Smooth muscle cell (in vitro differentiated cells): ENCODE results near the gene DNM2. TPM values are rescaled to one million over a fixed set of nuclear protein-coding genes. Genes with fewer than 3 reads are reported as not detected.

Experiments
- DNase-seq: peaks from one replicate; lab custom pipeline; 2025; ENCODE audit not compliant: unreplicated experiment; lab: John Stamatoyannopoulos, UW
- H2AFZ ChIP-seq: fragments of 200-600 bp; sonication (generic); 2 replicates; pipeline ENCODE4 v1.6.0; 2016; ENCODE audit warnings: antibody characterized with exemption, low read depth, mild to moderate bottlenecking
- H3F3A ChIP-seq: fragments of 200-600 bp; sonication (generic); 2 replicates; pipeline ENCODE4 v1.6.0; 2017; ENCODE audit warnings: antibody characterized with exemption, low read depth
- H3K27ac ChIP-seq: fragments of 200-600 bp; sonication (generic); 2 replicates; pipeline ENCODE4 v1.5.1; 2016; ENCODE audit warnings: low read depth, mild to moderate bottlenecking
- H3K27me3 ChIP-seq: fragments of 200-600 bp; sonication (generic); 2 replicates; pipeline ENCODE4 v1.6.1; 2016; ENCODE audit warnings: low read depth, mild to moderate bottlenecking
- H3K36me3 ChIP-seq: fragments of 200-600 bp; sonication (generic); 2 replicates; pipeline ENCODE4 v1.5.1; 2016; ENCODE audit warnings: low read depth
- H3K4me1 ChIP-seq: fragments of 200-600 bp; sonication (generic); 2 replicates; pipeline ENCODE4 v1.5.1; 2016; ENCODE audit warnings: low read depth
- H3K4me2 ChIP-seq: fragments of 200-600 bp; sonication (generic); 2 replicates; pipeline ENCODE4 v1.6.0; 2016; ENCODE audit warnings: mild to moderate bottlenecking
- H3K4me3 ChIP-seq: fragments of 200-600 bp; sonication (generic); 2 replicates; pipeline ENCODE4 v1.5.1; 2016; ENCODE audit warnings: mild to moderate bottlenecking
- H3K79me2 ChIP-seq: fragments of 200-600 bp; sonication (generic); 2 replicates; pipeline ENCODE4 v1.6.0; 2016; ENCODE audit warnings: low read depth, mild to moderate bottlenecking
- H3K9ac ChIP-seq: fragments of 200-600 bp; sonication (generic); 2 replicates; pipeline ENCODE4 v1.6.0; 2016; ENCODE audit warnings: low read depth
- H3K9me3 ChIP-seq: fragments of 200-600 bp; sonication (generic); replicated peaks from 2 replicates; pipeline ENCODE4 v1.5.1; 2016; ENCODE audit warnings: low read depth
- H4K20me1 ChIP-seq: fragments of 200-600 bp; sonication (generic); 2 replicates; pipeline ENCODE4 v1.6.0; 2016; ENCODE audit warnings: low read depth
- WGBS: methylation state at CpG from one replicate; pipeline ENCODE4 v1.1.7; 2016; ENCODE audit warnings: low lambda C conversion rate; 5-methylcytosine and 5-hydroxymethylcytosine counted together
- polyA plus RNA-seq: library from polyadenylated mRNA; unstranded; fragments of >200 nt; fragmentation: Nextera tagmentation; extraction: Ambion mirVana; gene quantifications from 2 replicates; pipeline ENCODE4 v1.2.1, GENCODE V29; 2016
- total RNA-seq: library from RNA; depleted of rRNA; stranded (reverse); fragments of >200 nt; gene quantifications from 2 replicates; pipeline ENCODE4 v1.2.3, GENCODE V29; 2014
- TF ChIP-seq, protein P1 (sequence below): fragments of 200-600 bp; sonication (generic); IDR thresholded peaks from 2 replicates; pipeline ENCODE4 v1.5.1; 2017; ENCODE audit warnings: borderline replicate concordance, mild to moderate bottlenecking, antibody characterized with exemption; ENCODE audit not compliant: insufficient read depth, poor library complexity, severe bottlenecking

The DNM2 gene
- total and polyA plus RNA-seq, 2 experiments from 2014 or later: 65.1 to 93.2 TPM

DNA sequence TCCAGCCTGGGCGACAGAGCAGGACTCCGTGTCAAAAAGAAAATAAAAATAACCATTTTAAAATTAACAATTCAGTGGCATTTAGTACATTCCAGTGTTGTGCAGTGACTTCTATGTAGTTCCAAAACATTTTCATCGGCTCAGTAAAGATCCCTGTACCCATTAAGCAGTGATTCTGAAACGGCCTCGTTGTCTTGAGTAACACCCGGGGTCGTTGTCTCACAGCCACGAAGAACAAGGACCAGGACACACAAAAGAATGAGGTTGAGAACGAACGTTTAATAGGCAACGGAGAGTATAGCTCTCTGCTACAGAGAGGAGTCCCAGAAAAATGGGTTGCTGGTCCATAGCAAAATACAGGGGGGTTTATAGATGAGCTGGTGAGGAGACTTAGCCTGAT, 120.5 kb downstream of the DNM2 start:
- H3K36me3 ChIP-seq: no peaks in the 10 kb centered on the region

DNA sequence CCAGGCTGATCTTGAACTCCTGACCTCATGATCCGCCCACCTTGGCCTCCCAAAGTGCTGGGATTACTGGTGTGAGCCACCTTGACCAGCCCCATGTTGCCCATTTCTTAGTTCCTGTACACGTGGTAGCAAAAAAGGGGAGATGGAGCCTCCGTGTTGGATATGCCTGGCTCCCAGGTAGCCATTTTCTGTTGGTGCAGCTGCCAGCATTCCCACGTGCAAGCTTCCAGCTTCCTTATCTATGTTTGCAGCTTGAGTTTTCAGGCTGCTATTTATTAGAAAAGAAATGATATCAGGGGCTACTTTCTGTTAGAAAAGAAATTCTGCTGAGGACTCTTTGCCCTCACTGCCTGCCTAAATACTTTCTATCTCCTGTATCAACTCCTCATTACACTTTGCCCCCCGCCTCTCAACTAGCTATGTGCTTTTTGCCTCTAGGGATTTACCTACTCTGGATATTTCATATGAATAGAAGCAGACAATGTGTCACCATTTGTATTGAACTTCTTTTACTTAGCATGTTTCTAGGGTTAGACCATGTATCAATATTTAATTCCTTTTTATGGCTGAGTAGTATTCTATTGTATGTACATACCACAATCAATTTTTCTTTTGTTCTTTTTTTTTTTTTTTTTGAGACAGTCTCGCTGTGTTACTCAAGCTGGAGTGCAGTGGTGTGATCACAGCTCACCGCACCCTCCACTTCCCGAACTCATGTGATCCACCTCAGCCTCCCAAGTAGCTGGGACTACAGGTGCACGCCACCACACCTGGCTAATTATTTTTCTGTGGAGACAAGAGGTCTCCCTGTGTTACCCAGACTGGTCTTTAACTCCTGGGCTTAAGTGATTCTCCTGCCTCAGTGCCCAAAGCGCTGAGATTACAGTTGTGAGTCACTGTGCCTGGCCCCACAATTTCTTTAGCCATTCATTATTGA, 121.5 kb downstream of the DNM2 start:
- no peaks in the 10 kb centered on the region for H3K79me2 ChIP-seq
- no peak for DNase-seq
- no peaks in the 10 kb centered on the region for H3K9me3 ChIP-seq
- H3K27me3 ChIP-seq: no peaks in the 10 kb centered on the region
- H3F3A ChIP-seq: peaks cover 4% of the 10 kb centered on the region
- H2AFZ ChIP-seq: no peak overlapping the region
- no peaks in the 10 kb centered on the region for H4K20me1 ChIP-seq
- TF ChIP-seq, protein P1, sequence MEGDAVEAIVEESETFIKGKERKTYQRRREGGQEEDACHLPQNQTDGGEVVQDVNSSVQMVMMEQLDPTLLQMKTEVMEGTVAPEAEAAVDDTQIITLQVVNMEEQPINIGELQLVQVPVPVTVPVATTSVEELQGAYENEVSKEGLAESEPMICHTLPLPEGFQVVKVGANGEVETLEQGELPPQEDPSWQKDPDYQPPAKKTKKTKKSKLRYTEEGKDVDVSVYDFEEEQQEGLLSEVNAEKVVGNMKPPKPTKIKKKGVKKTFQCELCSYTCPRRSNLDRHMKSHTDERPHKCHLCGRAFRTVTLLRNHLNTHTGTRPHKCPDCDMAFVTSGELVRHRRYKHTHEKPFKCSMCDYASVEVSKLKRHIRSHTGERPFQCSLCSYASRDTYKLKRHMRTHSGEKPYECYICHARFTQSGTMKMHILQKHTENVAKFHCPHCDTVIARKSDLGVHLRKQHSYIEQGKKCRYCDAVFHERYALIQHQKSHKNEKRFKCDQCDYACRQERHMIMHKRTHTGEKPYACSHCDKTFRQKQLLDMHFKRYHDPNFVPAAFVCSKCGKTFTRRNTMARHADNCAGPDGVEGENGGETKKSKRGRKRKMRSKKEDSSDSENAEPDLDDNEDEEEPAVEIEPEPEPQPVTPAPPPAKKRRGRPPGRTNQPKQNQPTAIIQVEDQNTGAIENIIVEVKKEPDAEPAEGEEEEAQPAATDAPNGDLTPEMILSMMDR: no peak
- no peak overlapping the region for H3K9ac ChIP-seq
- H3K4me3 ChIP-seq: no peak overlapping the region
- H3K4me2 ChIP-seq: no peak overlapping the region
- peaks cover 8% of the 10 kb centered on the region for H3K4me1 ChIP-seq
- 89% methylated on average over 10 of the region's 10 CpGs for WGBS
- no peak overlapping the region for H3K27ac ChIP-seq
- no peaks in the 10 kb centered on the region for H3K36me3 ChIP-seq

More for the DNA sequence above, 120.5 kb downstream of the DNM2 start:
- 74% methylated on average over 11 of the region's 11 CpGs for WGBS
- H3K4me1 ChIP-seq: peaks cover 8% of the 10 kb centered on the region
- H3K27me3 ChIP-seq: no peaks in the 10 kb centered on the region
- no peak overlapping the region for H3K4me2 ChIP-seq
- DNase-seq: no peak
- H4K20me1 ChIP-seq: no peaks in the 10 kb centered on the region
- no peak overlapping the region for H3K4me3 ChIP-seq
- no peak overlapping the region for H3K27ac ChIP-seq
- no peak overlapping the region for H3K9ac ChIP-seq
- H2AFZ ChIP-seq: no peak overlapping the region
- H3F3A ChIP-seq: peaks cover 11% of the 10 kb centered on the region
- TF ChIP-seq, protein P1: no peak
- H3K9me3 ChIP-seq: no peaks in the 10 kb centered on the region
- no peaks in the 10 kb centered on the region for H3K79me2 ChIP-seq

DNA sequence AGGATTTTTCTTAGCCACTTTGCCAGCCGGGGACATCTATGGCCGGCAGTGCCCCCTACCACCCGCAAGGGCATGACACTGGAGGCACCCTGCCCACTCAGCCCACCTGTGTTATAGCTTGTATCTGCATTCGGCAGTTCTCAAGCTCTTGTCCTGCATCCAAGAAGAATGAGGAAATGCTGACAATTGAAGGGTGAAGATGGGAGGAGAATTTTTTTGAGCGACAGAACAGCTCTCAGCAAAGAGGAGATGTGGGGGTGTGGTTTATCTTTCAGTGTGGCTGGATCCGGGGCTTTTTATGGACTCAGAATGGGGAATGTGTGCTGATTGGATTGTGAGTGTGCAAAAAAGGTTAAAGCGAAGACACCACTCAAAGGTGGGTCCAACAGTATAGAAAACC, 124.9 kb downstream of the DNM2 start:
- H2AFZ ChIP-seq: no peak overlapping the region
- no peaks in the 10 kb centered on the region for H3K4me1 ChIP-seq
- no peak overlapping the region for H3K9ac ChIP-seq
- no peak overlapping the region for H3K27ac ChIP-seq
- H3K27me3 ChIP-seq: no peaks in the 10 kb centered on the region
- H3K9me3 ChIP-seq: no peaks in the 10 kb centered on the region
- H4K20me1 ChIP-seq: no peaks in the 10 kb centered on the region
- TF ChIP-seq, protein P1: no peak
- H3K4me3 ChIP-seq: no peak overlapping the region
- 79% methylated on average over 7 of the region's 7 CpGs for WGBS
- no peak for DNase-seq
- H3K4me2 ChIP-seq: no peak overlapping the region
- H3K79me2 ChIP-seq: no peaks in the 10 kb centered on the region
- H3K36me3 ChIP-seq: no peaks in the 10 kb centered on the region
- no peaks in the 10 kb centered on the region for H3F3A ChIP-seq
